Measurements from ENCODE around the gene IL12RB1.
"Not testable (repeated sequence)": the region's sequence is repeated elsewhere in the genome, so short reads cannot be mapped to it uniquely, and the experiment has no call there.

IL12RB1 gene

DNA sequence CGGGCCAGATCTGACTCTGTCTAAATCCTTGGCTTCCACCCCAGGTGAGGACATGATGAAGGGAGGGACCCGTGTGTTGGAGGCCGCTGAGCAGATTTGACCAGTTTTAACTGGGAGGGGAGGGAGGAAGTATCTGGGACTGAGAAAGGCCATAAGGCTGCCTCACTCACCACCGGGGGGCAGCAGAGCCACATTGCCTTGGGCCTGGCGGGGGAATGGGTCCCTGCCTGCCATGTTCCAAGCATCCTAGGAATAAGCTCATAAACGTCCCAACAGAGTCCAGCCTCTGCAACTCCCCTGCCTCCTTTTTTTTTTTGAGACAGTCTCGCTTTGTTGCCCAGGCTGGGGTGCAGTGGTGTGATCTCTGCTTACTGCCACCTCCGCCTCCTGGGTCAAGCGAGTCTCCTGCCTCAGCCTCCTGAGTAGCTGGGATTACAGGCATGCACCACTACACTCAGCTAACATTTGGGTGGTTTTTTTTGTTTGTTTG lies 26.3 kb upstream of the IL12RB1 start:
- DNase-seq (ENCODE audit: low read depth in 2 of 2): peak; percentile 59 to 66

GRCh38 chr19:18110609-18111232 lies 24.0 kb upstream of the IL12RB1 start:
- DNase-seq (ENCODE audit: low read depth in 2 of 2): no peak

GRCh38 chr19:18109733-18110608 lies 23.2 kb upstream of the IL12RB1 start:
- peak in 1 of 2 donors; percentile 50 for DNase-seq (ENCODE audit: low read depth in 2 of 2)

GRCh38 chr19:18109341-18109732 lies 22.6 kb upstream of the IL12RB1 start:
- no peak for DNase-seq (ENCODE audit: low read depth in 2 of 2)

DNA sequence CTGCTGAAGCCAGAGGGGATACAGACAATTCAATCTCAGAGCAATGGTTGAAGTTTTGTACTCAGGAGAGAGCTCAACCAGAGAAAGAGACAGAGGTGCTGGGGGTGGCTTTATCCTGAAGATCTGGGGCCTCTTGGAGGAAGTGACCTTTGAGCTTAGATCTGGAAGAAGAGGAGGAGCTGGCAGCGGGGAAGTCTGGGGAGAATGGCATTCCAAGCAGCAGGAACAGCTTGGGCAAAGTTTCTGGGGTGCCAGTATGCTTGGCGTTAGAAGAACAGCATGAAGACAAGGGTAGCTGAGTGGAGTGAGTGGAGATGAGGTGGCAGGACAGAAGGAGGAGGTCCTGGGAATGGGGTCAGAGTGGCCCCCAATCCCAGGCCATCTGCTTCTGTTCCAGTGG lies 22.2 kb upstream of the IL12RB1 start:
- DNase-seq (ENCODE audit: low read depth in 2 of 2): no peak

DNA sequence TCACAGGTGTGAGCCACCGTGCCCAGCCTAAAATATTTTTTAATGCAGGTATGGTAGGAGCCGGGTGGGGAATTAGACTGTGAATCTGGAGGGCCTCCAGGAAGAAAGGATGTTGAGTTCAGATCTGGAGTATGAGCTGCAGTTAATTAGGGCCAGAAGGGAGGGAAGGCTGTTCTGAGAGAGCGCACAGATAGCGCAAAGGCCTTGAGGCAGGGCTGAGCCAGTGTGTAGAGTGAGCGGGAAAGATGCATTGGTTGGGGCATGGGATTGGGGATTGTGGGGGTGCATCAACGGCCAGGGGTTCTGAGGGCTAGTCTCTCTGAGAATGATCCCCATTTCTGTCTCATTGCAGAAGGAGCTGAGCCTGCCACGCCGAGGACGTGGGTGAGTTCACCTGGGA lies 20.5 kb upstream of the IL12RB1 start:
- no peak for DNase-seq (ENCODE audit: low read depth in 2 of 2)

- not testable (repeated sequence) for DNase-seq (ENCODE audit: low read depth in 2 of 2)
Measured at GRCh38 chr19:18105259-18105658, 18.5 kb upstream of the IL12RB1 start.

DNA sequence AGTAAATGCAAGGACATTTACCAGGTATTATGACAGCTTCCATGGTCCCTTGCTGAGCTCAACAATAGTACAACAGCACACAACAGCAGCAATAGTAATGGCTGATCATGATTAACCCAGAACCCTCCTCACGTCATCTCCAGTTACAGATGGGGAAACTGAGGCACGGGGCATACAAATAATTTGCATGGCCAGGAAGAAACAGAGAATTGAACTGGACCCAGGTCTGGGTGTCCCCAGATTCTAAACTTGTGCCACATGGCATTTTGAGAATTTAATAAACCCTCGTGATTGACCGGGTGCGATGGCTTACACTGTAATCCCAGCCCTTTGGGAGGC lies 18.0 kb upstream of the IL12RB1 start:
- DNase-seq (ENCODE audit: low read depth in 2 of 2): no peak

DNA sequence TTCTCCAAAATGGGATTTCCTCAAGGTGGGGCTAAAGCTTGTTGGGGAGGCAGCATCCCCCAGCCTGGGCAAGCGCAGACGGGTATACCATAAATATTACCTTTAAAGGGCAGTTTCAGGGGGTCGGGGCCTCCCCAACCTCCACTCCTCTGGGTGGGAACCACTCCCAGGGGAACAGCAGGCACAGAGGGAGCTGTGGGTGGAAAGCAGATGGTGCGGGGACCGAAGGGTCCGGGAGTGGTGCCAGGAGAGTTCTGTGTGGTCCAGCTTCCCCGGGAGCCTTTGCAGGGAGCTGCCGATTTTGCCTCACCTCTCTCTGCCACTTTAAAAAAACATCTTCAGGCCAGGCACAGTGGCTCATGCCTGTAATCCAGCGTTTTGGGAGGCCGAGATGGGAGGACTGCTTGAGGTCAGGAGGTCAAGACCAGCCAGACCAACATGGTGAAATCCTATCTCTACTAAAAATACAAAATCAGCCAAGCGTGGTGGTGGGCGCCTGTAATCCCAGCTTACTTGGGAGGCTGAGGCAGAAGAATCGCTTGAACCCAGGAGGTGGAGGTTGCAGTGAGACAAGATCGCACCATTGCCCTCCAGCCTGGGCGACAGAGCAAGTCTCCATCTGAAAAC lies 16.3 kb upstream of the IL12RB1 start:
- DNase-seq (ENCODE audit: low read depth in 2 of 2): no peak

GRCh38 chr19:18101268-18101667 lies 14.5 kb upstream of the IL12RB1 start:
- DNase-seq (ENCODE audit: low read depth in 2 of 2): no peak

DNA sequence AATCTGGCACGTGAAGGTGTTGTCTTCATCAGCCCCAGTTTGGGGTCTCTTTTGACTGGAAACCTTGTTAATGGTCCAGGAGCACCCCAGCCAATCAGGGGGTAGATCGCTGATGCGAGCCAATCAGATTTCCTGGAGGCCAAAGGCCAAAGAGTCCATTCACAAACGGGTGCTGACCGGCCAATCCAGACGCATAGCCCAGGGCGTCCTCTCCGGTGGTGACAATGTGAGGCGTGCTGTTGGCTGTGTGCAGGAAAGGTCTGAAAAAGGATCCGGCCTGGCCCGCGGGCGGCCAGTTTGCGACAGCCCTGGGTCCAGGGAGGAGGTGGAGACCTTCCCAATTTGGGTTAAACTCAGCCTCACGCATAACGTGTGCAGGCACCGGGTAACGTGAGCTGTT lies 14.0 kb upstream of the IL12RB1 start:
- no peak for DNase-seq (ENCODE audit: low read depth in 2 of 2)

- no peak for DNase-seq (ENCODE audit: low read depth in 2 of 2)
Measured at GRCh38 chr19:18099623-18099995, 12.9 kb upstream of the IL12RB1 start.

GRCh38 chr19:18098891-18099622 lies 12.3 kb upstream of the IL12RB1 start:
- DNase-seq (ENCODE audit: low read depth in 2 of 2): peak in 1 of 2 donors; percentile 58

DNA sequence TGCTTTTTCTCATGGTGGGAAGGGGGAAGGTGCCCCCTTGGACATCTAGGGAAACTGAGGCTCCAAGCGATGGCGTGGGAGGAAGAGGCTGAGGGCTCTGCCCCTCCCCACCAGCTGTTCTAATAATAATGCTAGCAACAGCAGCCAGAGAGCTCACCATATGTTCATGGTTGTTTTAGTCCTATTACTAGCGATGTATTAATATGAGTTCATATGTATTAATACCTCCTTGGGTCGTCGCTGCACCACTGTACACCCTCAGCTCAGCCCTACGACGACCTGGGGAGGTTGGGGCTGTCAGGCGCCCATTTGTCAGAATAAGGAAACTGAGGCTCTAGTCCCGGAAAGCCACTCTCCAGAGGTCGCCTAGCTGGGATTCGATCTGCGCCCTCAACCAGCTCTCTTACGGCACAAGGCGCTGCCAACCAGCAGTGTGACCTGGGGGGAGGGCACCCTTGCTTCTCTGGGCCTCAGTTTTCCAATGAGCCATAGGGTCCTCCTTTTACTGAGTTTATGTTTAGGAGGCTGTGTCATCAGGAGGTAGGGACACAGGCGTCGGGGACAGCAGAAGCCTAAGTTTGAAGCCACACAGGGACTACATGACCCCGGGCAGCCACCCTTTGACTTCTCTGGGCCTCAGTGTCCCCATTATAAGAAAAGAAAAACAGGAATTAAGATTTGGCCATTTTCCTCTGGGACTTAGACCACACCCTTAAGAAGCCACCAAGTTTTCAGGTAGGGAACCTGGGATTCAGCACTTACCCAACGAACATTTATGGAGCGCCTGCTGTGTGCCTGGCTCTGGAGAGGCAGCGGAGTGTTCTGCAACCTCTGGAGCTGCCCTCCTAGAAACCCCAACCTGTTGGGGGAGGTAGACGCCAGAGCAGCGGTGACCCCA lies 11.5 kb upstream of the IL12RB1 start:
- no peak for DNase-seq (ENCODE audit: low read depth in 2 of 2)

DNA sequence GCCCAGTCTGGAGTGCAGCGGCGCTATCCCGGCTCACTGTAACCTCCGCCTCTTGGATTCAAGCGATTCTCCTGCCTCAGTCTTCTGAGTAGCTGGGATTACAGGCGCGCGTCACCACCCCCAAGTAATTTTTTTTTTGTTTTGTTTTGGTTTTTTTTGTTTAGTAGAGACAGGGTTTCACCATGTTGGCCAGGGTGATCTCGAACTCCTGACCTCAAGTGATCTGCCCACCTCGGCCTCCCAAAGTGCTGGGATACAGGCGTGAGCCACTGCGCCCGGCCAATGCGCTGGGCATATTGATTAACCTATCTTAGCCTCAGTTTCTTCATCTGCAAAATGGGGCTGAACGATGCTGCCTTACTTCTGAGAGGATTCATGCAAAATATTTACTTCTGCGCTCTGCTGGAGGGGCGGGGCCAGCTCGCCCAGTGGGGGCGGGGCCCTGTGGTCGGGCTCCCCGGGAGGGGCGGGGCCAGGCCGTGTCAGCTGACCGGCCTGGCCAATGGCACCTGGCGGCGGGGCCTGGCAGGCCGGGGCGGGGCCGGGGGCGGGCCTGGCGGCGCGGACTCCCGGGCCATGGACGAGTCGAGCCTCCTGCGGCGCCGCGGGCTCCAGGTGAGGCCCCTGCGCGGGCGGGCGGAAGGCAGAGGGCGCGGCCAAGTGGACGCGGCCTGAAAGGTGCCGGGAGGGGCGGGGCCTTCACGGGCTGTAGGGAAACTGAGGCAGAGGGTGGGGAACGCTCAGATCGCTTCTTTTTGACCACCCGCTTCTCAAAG lies 10.7 kb upstream of the IL12RB1 start, which contains the start of gene MAST3:
Gene MAST3, plus strand, starts transcription at position 562 of the 776 bp plus-strand sequence. Its CDS starts 15 bp downstream, at position 577.
- peak; percentile 72 to 85 for DNase-seq (ENCODE audit: low read depth in 2 of 2)

DNA sequence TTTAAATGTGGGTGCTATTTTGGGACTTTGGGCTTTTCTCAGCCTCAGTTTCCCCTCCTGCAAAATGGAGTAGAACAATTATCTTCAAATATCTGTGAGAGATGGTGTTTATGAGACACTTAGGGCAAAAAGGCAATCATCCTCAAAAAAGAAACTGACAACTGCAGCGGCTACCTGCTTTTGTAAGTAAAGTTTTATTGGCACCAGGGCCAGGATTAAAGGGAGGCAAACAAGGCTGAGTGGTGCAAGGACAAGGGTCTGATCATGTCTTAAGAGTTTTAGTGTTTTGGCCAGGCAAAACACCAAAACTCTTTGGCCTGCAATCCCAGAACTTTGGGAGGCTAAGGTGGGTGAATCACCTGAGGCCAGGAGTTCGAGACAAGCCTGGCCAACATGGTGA lies 9.5 kb upstream of the IL12RB1 start:
- DNase-seq (ENCODE audit: low read depth in 2 of 2): no peak

- DNase-seq (ENCODE audit: low read depth in 2 of 2): no peak
Measured at GRCh38 chr19:18093439-18094161, 6.9 kb upstream of the IL12RB1 start.

GRCh38 chr19:18091217-18091608 lies 4.5 kb upstream of the IL12RB1 start:
- peak; percentile 84 to 85 for DNase-seq (ENCODE audit: low read depth in 2 of 2)

DNA sequence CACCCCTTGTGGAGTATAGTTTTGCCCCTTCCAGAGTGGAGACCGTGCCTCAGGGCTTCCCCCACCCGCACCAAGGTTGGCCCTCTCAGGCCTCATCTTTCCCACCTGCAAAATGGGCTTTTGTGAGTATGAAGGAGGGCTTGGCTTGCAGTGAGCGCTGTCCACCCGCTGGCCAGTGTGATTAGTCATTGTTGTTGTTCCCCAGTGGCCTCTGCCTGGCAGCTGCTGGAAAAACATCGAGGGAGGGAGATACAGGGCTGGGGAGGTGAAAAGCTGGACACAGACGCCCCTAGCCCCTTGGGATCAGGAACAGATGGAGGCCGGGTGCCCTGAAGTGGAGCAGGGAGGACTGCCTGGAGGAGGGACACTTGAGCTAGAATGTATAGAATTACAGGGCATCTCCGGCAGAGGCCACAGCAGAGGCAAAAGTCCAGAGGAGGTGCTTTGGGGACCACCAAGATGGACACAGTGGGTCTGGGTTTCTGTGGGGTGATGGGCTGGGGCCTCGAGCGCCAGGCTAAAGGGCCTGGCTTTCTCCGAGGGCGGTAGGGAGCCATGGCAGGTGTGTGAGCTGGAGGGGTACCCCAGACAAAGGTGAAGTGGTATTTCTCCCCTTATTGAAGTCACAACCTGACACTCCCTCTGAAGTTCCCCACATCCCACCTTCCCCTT lies 3.9 kb upstream of the IL12RB1 start:
- no peak for DNase-seq (ENCODE audit: low read depth in 2 of 2)
